GM21447 (cell line): ENCODE data around the gene GAREM2.

Experiments used
- ATAC-seq: cut with Tn5 transposase; IDR thresholded peaks from one replicate; pipeline ENCODE4 v1.9.1; 2021; ENCODE audit not compliant: unreplicated experiment

GAREM2 gene

DNA sequence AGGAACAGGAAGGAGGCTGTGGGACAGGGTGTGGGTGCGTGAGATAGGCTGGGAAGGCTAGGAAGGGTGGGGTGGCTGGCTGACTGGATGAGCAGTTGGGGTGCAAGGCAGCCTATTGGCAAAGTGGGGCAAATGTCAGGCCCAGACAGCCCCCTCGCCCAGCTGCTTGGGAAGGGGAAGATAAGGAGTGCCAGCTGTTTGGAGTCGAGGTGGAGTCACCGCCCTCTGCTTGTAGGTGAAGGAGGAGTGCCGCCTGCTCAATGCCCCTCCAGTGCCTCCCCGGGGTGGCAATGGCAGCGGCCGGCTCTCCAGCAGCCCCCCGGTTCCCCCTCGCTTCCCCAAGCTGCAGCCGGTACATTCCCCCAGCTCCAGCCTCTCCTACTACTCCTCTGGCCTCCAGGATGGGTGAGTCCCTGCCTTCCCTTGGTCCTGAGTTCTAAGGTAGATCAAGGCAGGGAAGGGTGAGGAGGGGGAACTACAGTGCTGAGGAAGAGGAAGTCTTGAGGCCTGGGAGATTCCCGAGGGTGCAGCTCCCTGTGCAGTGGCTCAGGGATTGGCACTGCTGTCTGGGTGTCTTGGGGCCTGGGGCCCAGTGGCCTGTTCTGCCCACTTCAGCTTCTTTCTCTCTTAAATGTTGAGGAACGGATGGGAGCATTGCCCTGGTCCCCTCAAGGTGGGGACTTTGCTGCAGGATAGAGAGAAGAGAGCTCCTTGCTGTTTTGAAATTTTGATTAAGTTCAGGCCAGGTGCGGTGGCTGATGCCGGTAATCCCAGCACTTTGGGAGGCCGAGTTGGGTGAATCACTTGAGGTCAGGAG, 13.3 kb downstream of the GAREM2 start:
- no peak for ATAC-seq

DNA sequence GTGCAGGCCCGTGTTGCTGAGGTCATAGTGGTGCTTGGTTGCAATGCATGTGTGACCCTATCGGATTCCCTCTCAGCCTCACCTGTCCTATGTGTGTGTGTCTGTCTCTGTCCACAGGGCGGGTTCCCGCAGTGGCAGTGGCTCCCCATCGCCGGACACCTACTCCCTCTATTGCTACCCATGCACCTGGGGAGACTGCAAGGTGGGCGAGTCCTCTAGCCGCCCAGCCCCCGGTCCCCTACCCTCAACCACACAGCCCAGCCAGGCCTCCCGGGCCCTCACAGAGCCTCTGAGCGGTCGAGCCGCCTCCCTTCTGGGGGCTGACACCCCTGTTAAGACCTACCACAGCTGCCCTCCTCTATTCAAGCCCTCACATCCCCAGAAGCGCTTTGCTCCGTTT, 14.2 kb downstream of the GAREM2 start:
- no peak for ATAC-seq

DNA sequence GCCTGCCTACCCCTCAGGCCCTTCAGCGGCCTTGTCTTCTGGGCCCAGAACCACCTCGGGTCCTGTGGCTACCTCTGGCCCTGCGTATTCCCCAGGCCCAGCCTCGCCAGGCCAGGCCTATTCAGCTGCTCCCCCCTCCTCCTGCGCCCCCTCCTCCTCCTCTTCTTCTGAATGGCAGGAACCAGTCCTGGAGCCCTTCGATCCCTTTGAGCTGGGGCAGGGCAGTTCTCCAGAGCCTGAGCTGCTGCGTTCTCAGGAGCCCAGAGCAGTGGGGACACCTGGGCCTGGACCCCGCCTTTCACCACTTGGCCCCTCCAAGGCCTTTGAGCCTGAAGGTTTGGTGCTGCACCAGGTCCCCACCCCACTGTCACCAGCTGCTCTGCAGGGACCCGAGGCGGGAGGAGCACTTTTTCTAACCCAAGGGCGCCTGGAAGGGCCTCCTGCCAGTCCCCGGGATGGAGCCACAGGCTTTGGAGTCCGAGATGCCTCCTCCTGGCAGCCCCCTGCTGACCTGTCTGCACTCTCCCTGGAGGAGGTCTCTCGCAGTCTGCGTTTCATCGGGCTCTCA, 14.7 kb downstream of the GAREM2 start:
- no peak for ATAC-seq

DNA sequence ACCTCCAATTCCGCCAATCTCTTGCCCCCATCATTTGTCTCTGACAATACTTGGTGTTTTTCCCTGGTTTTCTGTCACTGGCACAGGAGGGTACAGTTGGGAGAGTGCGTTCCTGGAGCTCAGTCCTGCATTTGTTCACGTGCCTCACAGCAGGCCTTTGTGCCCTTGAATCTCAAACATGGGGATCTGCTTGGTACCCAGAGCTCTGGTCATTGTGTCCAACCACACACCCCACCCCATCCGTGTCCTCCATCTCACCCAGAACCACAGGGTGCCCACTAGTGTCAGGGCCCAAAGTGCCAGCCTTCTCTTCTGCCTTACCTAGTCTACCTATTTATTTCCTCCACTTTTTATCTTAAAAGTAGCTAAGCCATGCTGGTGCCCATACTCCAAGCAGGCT, 16.2 kb downstream of the GAREM2 start:
- ATAC-seq = no peak

DNA sequence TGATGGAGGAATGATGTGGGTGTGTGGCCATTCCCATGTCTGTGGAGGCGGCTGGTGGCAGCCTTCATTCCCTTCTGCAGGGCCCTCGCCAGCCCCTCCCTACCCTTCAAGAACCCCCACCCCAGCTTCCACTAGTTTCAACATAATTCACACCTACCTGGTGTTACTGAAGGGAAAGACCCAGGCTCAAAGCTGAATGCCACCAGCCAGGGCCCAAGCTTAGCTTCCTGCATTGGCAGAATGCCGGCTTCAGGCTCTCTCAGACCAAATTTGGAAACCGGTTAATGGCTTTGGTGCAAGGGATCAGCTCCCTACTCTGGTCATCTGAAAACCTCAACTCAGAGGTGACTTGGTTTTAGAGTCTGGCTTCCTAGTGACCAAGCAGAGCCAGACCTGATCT, 16.9 kb downstream of the GAREM2 start:
- ATAC-seq = no peak

DNA sequence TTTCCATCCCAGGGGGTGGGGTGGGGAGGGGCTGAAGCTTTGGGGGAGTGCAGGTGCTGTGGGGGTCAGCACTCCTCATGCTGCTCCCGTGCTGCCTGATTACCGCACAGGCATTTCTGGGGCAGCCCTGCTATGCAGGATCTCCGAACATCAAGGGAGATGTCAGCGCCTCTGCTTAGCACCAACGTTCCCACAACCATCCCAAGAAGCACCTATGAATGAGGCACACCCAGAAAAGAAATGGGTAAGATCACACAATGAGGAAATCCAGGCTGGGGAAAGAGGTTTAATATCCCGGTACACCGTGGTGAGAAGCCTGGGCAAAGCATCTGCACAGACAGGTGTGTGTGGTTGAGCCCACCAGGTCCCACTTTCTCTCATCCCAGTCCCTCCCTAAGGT, 17.5 kb downstream of the GAREM2 start:
- ATAC-seq = no peak

DNA sequence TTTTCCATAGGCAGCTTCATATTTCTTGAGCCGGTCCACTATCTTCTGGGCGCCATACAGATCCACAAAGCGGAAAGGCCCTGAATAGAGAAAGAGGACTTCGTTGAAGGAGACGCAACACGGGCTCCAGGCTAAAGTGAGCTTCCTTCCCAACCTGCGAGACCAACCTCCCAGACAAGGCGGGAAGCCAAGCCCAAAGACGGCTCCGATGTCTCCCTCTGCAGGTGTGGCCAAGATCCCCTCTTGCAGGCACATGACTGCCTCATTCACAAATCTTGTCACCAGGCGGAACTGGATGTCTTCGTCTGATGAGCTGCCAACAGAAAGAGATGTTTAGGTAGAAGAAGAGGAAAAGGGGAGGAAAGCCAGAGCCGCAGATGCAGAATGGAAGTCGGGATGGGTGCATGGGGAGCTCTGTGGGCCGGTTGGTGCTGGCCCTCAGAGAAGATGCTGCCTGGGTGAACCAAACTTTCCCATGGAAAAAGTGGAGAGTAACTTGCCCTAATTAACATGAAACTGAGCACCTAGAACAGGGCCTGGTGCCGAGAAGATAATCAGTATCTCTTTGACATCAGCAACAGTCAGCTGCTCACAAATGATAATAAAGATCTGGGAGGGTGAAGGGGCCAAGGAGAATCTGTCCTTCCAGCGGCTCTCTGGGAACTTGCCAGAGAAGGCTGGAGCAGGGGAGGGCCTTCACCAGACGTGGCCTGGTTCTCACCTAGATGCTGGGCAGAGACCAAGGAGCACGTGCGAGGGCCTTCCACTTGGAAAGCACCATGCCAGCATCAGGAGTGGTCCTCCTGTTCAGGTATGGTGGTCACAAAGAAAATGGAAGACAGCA, 18.6 kb downstream of the GAREM2 start:
- no peak for ATAC-seq

DNA sequence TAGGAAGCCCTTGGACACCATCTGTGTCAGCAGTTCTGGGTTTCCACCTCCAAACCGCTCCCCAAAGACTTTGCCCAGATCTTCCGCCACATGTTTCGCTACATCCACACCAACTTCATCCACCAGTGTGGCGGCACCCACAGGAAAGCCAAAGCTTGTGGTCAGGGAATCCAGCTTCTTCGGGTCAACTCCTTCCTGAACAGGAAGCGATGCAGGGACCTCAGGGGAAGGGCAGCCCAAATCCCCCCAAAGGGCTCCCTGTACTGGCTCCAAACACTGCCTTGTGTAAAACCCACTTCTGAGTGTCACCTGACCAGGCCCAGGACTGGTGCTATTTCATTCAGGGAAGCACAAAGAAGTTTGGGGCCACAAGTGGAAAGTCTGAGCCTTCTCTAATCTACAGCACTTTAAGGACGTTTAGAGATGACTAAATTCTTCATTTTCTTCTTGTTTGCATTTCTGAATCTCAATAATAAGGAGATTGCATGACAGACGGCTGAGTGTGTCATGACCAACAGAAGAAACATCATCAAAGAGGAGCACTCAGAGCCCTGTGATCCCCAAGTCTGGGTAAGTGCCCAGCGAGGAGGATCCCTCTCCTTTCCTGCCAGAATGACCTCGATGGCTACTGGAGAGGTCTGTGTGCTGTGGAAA, 20.8 kb downstream of the GAREM2 start:
- ATAC-seq = no peak

DNA sequence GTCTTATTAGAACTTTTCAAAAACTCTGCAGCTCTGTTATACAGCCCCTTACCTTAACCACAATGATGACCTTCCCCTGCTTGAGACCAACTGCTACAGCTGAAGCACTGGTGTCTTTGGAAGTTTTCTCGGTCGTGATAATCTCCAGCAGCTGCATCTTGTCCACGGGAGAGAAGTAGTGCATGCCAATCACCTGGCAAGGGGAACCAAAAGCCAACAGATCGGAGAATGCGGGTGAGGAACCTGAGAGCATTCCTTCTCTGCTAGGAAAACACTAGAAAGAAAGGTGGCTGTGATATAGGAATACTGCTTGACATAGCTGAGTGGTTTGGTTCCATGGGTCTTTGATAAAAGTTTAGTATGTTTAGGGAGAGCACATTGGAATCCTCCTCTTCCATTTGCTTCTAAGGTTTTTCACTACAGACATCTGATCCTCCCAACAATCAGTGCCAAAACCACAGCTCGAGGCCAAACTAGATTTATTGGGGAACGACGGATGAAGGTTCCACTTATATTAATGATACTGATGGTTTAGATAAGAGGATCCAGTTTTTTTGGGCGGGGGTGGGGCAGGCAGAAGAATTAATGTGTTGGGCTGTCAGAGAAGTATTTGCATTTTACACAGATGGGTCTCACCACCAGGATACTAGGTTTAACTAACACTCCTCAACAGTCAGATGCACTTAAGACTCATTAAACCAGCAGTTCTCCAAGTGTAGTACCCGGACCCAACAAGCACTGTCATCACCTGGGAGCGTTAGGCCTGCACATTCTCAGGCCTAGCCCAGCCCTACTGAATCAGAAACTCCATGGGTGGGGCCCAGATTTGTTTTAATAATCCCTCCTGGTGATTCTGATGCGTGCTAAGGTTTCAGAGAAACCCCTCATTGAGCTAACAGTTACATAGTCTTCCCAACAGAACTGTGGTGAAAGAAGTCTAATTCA, 22.4 kb downstream of the GAREM2 start:
- no peak for ATAC-seq

DNA sequence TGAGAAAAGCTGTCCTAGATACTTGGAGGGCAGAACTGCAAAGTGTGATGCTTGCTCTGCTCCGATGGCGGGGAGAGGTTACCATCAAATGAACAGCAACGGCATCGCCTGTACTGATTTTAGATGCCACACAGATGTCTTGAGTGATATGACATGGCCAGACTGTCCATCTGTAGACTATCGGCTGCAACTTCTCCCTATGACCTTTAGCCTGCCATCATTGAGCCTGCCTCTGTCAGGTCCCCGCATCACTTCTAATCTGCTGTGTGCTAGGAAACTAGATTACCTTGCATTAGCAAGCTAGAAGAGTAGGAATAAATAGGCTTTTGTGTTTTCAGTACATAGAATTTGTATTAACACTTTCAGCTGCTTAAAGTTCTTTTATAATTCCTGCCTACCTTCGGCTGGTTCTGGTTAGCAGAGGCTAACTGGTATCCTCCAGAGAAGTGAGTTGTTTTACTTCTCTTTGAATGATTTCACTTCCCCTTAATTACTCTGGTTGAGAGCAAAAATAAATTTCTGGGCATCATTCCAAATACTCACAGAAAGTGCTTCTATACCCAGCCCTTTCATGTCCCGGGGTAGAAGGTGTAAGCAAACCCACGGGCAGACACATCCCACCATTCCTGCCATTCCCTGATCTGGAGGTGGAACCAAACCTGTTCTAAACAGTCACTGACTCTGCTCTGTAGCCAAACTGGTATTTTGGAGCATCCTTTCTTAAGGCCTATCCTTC, 24.0 kb downstream of the GAREM2 start:
- ATAC-seq = no peak

DNA sequence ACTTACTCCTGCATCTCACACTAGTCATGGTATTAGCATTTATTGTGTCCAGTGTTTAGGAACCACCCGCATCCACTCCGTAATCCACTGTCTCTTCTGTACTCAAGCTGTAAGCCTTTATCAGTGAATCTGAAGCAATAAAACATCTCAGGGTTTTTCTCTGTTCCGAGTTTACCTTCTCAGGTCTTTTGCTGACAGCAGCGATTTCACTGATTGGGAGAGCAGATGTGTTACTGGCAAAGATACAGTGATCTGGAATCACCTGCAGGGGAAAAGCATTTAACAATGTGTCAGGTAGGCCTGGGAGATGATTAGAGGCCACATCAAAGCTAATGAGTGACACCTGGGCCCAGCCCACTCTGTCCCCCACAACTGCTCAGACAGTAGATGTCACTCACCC, 24.6 kb downstream of the GAREM2 start:
- no peak for ATAC-seq

DNA sequence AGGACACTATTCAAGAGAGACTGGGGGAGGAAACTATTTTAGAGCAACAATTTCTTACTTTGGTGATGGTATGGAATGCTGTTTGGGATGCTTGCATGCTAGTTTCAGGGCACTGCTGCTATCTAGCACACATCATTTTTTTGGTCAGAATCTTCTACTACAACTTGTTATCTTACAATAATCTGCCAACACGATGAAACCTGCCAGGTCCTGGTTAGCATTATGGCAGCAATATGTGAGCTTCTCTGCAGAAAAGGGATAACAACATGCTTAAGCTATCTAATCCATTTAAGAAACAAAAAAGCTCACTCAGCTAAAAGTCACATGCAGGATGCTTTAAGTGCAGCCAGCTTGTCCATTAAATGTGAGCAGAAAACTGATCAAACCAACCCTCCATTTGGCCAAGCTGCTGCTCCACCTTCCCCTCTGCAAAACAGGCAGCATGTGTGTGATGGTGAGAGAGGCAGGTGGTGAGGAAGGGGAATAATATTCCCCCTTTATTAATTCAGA, 30.1 kb downstream of the GAREM2 start:
- no peak for ATAC-seq

DNA sequence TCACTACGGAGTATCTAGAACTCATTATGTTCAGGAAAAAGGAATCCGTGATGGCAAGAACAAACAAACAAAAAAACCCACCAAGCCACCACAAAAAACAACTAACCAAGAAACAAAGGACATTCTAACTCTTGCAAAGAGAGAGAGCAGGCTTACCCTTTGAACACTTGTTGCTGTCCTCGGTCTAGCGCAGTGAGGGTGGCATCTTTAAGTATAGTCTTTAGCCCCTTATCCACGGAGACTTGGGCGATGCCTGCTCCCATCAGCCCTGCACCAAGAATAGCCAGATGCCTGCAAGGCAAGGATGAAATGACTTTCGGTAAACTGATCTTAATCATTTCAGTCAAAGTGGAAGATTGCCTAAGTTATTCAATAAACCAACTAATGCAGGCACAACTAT, 31.0 kb downstream of the GAREM2 start:
- ATAC-seq = no peak

DNA sequence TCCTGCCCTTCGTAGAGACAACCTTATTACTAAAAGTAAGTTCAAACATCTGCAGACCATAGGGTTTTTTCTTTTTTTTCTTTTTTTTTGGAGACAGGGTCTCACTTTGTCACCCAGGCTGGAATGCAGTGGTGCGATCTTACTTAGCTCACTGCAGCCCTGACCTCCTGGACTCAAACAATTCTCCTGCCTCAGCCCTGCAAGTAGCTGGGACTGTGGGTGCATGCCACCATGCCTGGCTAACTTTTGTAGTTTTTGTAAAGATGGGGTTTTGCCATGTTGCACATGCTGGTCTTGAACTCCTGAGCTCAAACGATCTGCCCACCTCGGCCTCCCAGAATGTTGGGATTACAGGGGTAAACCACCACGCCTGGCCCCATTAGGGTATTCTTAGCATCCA, 39.1 kb downstream of the GAREM2 start:
- no peak for ATAC-seq

DNA sequence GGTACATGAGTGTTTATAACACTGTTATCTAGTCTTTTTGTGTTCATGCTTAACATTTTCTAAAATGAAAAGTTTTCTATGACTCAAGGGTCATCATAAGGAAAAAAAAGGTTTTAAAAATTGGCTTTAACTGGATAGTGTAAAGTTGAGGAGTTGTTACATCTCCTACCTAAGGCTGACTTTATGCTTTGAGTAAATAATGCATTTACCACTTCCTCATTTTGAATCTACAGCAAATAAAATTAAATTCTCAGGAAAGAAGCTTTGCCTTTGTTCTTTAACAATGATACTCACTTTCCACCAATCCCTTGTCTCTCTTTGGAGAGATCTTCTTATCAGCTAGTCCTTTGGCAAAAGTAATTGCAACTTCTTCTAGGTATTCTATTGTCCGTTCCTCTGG, 41.9 kb downstream of the GAREM2 start:
- ATAC-seq = no peak

DNA sequence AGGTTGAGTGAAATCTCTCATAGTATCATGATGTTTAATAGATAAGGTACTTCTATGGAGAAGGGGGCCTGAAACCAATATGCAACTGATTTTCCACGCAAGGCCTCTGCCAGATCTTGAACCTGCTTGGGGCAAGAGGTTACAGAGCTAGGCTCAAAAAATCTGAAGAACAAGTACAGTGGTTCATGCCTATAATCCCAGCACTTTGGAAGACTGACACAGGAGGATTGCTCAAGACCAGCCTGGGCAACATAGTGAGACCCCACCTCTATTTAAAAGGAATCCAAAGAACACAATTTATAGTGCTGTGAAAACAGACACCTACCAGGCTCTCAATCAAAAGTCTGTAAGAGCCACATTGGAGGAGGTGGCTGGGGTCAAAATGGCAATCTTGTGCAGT, 42.9 kb downstream of the GAREM2 start:
- no peak for ATAC-seq

DNA sequence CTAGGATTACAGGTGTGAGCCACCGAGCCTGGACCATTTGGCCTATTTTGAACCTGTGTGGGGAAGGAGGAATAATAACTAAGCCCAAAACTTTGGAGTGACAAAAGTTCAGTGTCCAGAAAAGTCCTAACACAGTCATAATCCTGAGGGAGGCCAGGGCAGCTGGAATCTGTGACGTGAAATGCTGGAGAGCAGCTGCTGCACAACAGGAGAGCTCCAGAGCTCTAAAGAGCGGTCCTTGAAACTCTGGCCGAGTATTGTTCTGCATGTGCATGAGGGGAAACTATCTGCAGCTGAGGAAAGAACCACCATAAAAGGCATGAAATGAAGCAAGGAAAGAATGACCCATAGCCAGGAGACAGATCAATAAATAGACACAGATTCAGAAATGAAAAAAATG, 43.7 kb downstream of the GAREM2 start:
- ATAC-seq = no peak

DNA sequence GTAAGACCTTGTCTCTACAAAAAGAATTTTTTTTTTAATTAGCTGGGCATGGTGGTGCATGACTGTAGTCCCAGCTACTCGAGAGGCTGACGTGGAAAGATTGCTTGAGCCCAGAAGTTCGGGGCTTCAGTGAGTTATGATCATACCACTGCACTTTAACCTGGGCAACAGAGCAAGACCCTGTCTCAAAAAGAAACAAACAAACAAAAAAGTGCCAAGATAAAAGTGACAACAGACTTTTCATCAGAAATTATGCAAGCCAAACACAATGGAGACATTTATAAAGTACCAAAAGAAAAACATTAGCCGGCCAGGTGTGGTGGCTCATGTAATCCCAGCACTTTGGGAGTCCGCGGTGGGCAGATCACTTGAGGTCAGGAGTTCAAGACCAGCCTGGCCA, 44.8 kb downstream of the GAREM2 start:
- ATAC-seq = no peak

DNA sequence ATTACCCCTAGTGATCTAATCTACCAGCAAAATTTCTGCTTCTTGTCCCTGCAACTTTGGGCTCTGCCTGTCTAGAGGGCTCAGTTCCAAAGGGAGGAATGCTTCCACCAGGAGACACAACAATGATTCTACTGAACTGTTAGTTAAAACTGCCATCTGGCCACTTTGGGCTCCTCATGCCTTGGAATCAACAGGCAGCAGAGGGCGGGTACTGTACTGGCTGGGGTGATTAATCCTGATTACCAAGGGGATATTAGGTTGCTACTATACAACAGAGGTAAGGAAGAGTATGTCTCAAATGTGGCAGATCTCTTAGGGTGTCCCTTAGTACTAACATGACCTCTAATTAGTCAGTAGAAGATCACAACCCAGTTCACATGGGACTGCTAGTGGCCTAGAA, 50.1 kb downstream of the GAREM2 start:
- ATAC-seq = no peak

DNA sequence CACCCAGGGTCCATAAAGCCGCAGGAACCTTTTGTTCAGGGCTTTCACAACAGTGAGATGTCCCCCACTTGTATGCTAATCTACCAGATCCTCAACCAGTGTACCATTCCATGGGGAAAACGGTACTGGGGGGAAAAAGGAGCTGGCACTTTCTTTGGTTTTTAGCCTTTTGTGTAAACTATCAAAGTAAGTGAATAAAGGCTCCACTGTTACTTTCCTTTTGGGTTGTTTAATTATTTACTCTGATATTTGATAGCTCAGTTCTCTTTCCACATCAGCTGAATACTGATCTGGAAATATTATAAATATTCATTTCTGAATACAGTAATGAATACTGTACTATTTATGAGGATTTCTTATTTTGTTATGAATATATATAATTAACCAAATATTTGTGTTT, 51.2 kb downstream of the GAREM2 start:
- no peak for ATAC-seq
